ENCODE data around the gene POLR2J.
"Not testable (repeated sequence)": the region's sequence is repeated elsewhere in the genome, so short reads cannot be mapped to it uniquely, and the experiment has no call there.

POLR2J gene

GRCh38 chr7:102464577-102465280 is 14.0 kb downstream of the POLR2J start, which contains the start of the genes ALKBH4 and LRWD1:
TSS of gene ALKBH4 (minus strand) at chr7:102464863. CDS start at chr7:102464836, 27 bp downstream.
TSS of gene LRWD1 (plus strand) at chr7:102464984. CDS start at chr7:102465081, 97 bp downstream.
- peak; percentile 90 for DNase-seq

GRCh38 chr7:102463841-102464576 is 14.7 kb downstream of the POLR2J start:
- DNase-seq, result no peak

GRCh38 chr7:102460467-102460866 is 18.3 kb downstream of the POLR2J start:
- no peak for DNase-seq

GRCh38 chr7:102459221-102459844 is 19.4 kb downstream of the POLR2J start:
- no peak for DNase-seq

GRCh38 chr7:102457352-102457924 is 21.3 kb downstream of the POLR2J start:
- DNase-seq, result no peak

GRCh38 chr7:102456327-102456726 is 22.4 kb downstream of the POLR2J start:
- DNase-seq, result peak; percentile 69

GRCh38 chr7:102455596-102455995 is 23.1 kb downstream of the POLR2J start:
- DNase-seq, result no peak

- DNase-seq, result not testable (repeated sequence)
These were observed 23.8 kb downstream of the POLR2J start for GRCh38 chr7:102454932-102455331.

GRCh38 chr7:102454468-102454867 is 24.3 kb downstream of the POLR2J start:
- DNase-seq, result no peak

GRCh38 chr7:102453319-102453718 is 25.4 kb downstream of the POLR2J start:
- DNase-seq, result no peak

GRCh38 chr7:102452451-102452850 is 26.3 kb downstream of the POLR2J start:
- no peak for DNase-seq

GRCh38 chr7:102451371-102452054 is 27.2 kb downstream of the POLR2J start:
- DNase-seq, result no peak

- DNase-seq, result no peak
These were observed 28.5 kb downstream of the POLR2J start for GRCh38 chr7:102450242-102450641.

- DNase-seq, result no peak
These were observed 29.6 kb downstream of the POLR2J start for GRCh38 chr7:102449136-102449535.

- DNase-seq, result no peak
These were observed 31.4 kb downstream of the POLR2J start for GRCh38 chr7:102447311-102447710.

- DNase-seq, result no peak
These were observed 32.1 kb downstream of the POLR2J start for GRCh38 chr7:102446387-102447156.

GRCh38 chr7:102445674-102446071 is 33.0 kb downstream of the POLR2J start:
- no peak for DNase-seq

- no peak for DNase-seq
These were observed 33.6 kb downstream of the POLR2J start for GRCh38 chr7:102444961-102445673.

GRCh38 chr7:102439963-102440795 is 38.5 kb downstream of the POLR2J start:
- DNase-seq, result peak; percentile 79

GRCh38 chr7:102436118-102436517 is 42.6 kb downstream of the POLR2J start:
- no peak for DNase-seq
